Keratinocyte (primary cell): Measurements from ENCODE around the gene SPATA13. TPM values are rescaled to one million over a fixed set of nuclear protein-coding genes. Genes with fewer than 3 reads are reported as not detected.
A peak's percentile ranks its signal among the peaks of the same experiment; 100 is the strongest.

Source experiments
- DNase-seq: peaks from one replicate; pipeline ENCODE4 v3.0.0-alpha.2; 2011; ENCODE audit warnings: low read depth, missing footprints, low spot score
- FAIRE-seq: peaks from 2 replicates; lab custom pipeline; 2011; peaks lifted over from hg19 to GRCh38; lab: Jason Lieb, UNC
- H2AFZ ChIP-seq: 2 replicates; pipeline ENCODE4 v1.6.0; 2012; ENCODE audit warnings: low read length, control low read depth, inconsistent platforms; ENCODE audit not compliant: control insufficient read depth
- H3K27ac ChIP-seq: 2 replicates; pipeline ENCODE4 v1.5.1; 2011; ENCODE audit warnings: low read length; ENCODE audit not compliant: control insufficient read depth, insufficient read depth
- H3K27me3 ChIP-seq: 3 replicates; pipeline ENCODE4 v1.6.0; 2011; ENCODE audit warnings: low read length; ENCODE audit not compliant: control insufficient read depth, insufficient read depth; ENCODE audit errors: extremely low read depth
- H3K36me3 ChIP-seq, 2 experiments: 2 replicates in 1 of 2; 3 replicates in 1 of 2; pipeline ENCODE4 v1.5.1; 2011; ENCODE audit warnings: low read length in 2 of 2, mild to moderate bottlenecking in 1 of 2; ENCODE audit not compliant: control insufficient read depth in 2 of 2, insufficient read depth in 2 of 2; ENCODE audit errors: extremely low read depth in 1 of 2
- H3K4me1 ChIP-seq: 3 replicates; pipeline ENCODE4 v1.5.1; 2011; ENCODE audit warnings: low read length; ENCODE audit not compliant: control insufficient read depth, insufficient read depth; ENCODE audit errors: extremely low read depth
- H3K4me2 ChIP-seq: 3 replicates; pipeline ENCODE4 v1.6.0; 2011; ENCODE audit warnings: low read depth, low read length; ENCODE audit not compliant: control insufficient read depth, insufficient read depth; ENCODE audit errors: extremely low read depth
- H3K4me3 ChIP-seq, 3 experiments: fragments of 200-600 bp in 1 of 3; sonication (generic) in 1 of 3; 2 replicates in 2 of 3; 3 replicates in 1 of 3; pipeline ENCODE4 v1.5.1; 2011 to 2016; ENCODE audit warnings: low read length in 3 of 3, mild to moderate bottlenecking in 3 of 3, control low read depth in 2 of 3, inconsistent platforms in 1 of 3, low read depth in 1 of 3, mixed read lengths in 1 of 3, mixed run types in 1 of 3, moderate library complexity in 1 of 3; ENCODE audit not compliant: control insufficient read depth in 2 of 3, insufficient read depth in 2 of 3; ENCODE audit errors: extremely low read depth in 1 of 3
- H3K79me2 ChIP-seq: 2 replicates; pipeline ENCODE4 v1.6.0; 2012; ENCODE audit warnings: low read length; ENCODE audit not compliant: control insufficient read depth, insufficient read depth
- H3K9ac ChIP-seq: 3 replicates; pipeline ENCODE4 v1.6.0; 2011; ENCODE audit warnings: low read length; ENCODE audit not compliant: control insufficient read depth, insufficient read depth; ENCODE audit errors: extremely low read depth
- H3K9me1 ChIP-seq: 3 replicates; pipeline ENCODE4 v1.6.0; 2011; ENCODE audit warnings: low read length; ENCODE audit not compliant: control insufficient read depth, insufficient read depth; ENCODE audit errors: extremely low read depth
- H3K9me3 ChIP-seq: 2 replicates; pipeline ENCODE4 v1.5.1; 2012; ENCODE audit warnings: low read depth, low read length; ENCODE audit not compliant: control insufficient read depth
- H4K20me1 ChIP-seq: 3 replicates; pipeline ENCODE4 v1.6.0; 2011; ENCODE audit warnings: low read length; ENCODE audit not compliant: control insufficient read depth, insufficient read depth; ENCODE audit errors: extremely low read depth
- EZH2 ChIP-seq: IDR thresholded peaks from one replicate; pipeline ENCODE4 v1.6.1; 2012; ENCODE audit warnings: inconsistent platforms, mild to moderate bottlenecking, low read length, moderate library complexity
- dilution Hi-C: fragments of 300-500 bp; cut with MboI; formaldehyde crosslinking; loops from one replicate; pipeline ENCODE4 v1.7.0; 2020; ENCODE audit warnings: low sequenced_read_pairs; ENCODE audit not compliant: extremely low pct_ligation_motif_present
- polyA plus RNA-seq, 5 experiments: library from polyadenylated mRNA; depleted of rRNA in 3 of 5; stranded (reverse) in 3 of 5; stranded (forward) in 1 of 5; unstranded in 1 of 5; fragments of >200 nt; gene quantifications; 1 replicate in 1 of 5; 2 replicates in 3 of 5; 3 replicates in 1 of 5; pipeline versions ENCODE4 v1.2.1 to v1.2.3, GENCODE V29; 2011 to 2012; ENCODE audit warnings: missing spikeins in 2 of 5, low read depth in 1 of 5, low replicate concordance in 1 of 5
- TF ChIP-seq, protein P1 (sequence below), 3 experiments: IDR thresholded peaks in 1 of 3; conservative IDR thresholded peaks in 1 of 3; optimal IDR thresholded peaks in 1 of 3; 2 replicates in 2 of 3; 3 replicates in 1 of 3; pipeline versions ENCODE3 to v1.5.1; 2011; ENCODE audit warnings: low read length in 3 of 3, mild to moderate bottlenecking in 3 of 3, moderate library complexity in 2 of 3, control low read depth in 1 of 3, inconsistent platforms in 1 of 3; ENCODE audit not compliant: insufficient read depth in 2 of 3; ENCODE audit errors: extremely low read depth in 1 of 3

SPATA13 gene
- polyA plus RNA-seq, 1 donor (not counting 4 experiments of a cell fraction or from before 2014, with no cell fraction given): 1.2 TPM

DNA sequence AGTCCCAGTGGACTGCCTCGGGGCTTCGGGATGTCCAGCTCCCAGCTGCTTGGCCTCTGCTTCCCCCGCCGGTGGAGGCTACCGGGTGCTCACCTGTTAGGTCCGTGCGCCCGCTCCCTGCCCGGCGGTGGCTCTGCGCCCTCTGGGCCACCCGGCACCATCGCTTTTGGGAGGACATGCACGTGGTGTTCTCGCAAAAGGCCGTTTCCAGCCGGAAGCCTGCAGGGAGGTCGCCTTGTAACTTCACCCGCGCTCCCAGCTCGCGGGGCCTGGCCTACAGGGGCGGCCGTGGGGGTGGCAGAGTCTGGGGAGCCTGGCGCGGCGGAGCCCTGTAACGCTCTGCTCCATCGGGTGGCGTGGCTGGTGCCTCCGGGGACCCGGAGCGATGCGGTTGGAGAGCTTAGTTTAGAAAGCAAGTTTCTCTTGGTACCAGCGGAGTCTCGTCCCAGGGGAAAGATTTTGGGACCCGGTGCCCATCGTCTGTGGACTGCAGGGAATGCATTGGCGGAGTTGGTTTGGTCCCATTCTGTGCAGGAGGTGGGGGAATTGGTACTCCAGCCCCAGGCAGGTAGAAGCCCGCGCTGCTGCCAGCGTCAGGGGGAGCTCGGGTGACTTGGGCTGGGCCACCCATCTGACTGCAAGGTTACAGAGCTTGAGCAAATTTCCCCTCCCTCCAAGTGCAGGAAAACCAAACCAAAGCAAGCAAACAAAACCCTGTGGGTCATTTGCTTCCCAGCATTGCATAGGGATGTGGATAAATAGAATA, 673 bp downstream of the SPATA13 start:
- H3K27ac ChIP-seq: no peak overlapping the region
- DNase-seq (no peak), FAIRE-seq (no peak)
- peak overlapping the region; percentile 60 for H3K9ac ChIP-seq
- peak overlapping the region; percentile 94 for H3K4me2 ChIP-seq
- no peaks in the 10 kb centered on the region for H3K9me3 ChIP-seq
- no peaks in the 10 kb centered on the region for H3K9me1 ChIP-seq
- dilution Hi-C loops: no loop called here
- no peaks in the 10 kb centered on the region for H3K36me3 ChIP-seq
- H3K27me3 ChIP-seq: peaks cover 14% of the 10 kb centered on the region
- peak overlapping the region; percentile 89 for H2AFZ ChIP-seq
- H3K4me3 ChIP-seq: peak overlapping the region; percentile 49 to 78 (median 70)
- peaks cover 14% of the 10 kb centered on the region for H3K4me1 ChIP-seq
- H3K79me2 ChIP-seq: no peaks in the 10 kb centered on the region
- no peaks in the 10 kb centered on the region for H4K20me1 ChIP-seq
- TF ChIP-seq EZH2: peak; percentile 19
- TF ChIP-seq, protein P1, sequence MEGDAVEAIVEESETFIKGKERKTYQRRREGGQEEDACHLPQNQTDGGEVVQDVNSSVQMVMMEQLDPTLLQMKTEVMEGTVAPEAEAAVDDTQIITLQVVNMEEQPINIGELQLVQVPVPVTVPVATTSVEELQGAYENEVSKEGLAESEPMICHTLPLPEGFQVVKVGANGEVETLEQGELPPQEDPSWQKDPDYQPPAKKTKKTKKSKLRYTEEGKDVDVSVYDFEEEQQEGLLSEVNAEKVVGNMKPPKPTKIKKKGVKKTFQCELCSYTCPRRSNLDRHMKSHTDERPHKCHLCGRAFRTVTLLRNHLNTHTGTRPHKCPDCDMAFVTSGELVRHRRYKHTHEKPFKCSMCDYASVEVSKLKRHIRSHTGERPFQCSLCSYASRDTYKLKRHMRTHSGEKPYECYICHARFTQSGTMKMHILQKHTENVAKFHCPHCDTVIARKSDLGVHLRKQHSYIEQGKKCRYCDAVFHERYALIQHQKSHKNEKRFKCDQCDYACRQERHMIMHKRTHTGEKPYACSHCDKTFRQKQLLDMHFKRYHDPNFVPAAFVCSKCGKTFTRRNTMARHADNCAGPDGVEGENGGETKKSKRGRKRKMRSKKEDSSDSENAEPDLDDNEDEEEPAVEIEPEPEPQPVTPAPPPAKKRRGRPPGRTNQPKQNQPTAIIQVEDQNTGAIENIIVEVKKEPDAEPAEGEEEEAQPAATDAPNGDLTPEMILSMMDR (optimal IDR thresholded peaks at IDR 0.05 in 1 of 3, IDR thresholded peaks at IDR 0.05 in 1 of 3, conservative IDR thresholded peaks at IDR 0.05 in 1 of 3; ENCODE audit: extremely low read depth in 1 of 3, insufficient read depth in 2 of 3, low read length in 3 of 3): no peak

DNA sequence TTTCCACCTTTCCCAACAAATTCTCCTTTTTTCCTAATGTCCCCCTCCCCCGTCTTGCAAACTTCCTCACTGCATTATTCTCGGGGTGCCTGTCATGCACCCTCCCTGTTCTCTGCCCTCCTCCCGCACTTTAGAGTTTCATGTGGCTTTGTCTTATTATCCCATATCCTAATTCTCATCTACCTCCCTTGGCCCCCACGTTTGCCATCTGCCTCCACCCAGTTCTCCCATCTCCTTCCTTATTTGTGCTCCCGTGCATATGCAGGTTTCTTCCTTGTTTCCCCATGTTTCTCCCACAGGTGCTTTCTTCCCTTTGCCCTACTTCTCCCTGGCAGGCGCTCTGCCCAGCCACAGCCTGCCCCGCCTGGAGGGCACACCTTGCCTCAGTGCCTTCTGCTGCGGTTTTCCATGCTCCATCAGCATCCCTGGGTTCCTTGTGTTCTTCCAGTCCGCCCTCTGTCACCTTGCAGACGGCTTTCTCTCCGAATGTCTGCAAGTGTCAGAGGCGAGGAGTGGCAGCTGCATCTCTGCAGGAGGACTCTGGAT, 1.5 kb downstream of the SPATA13 start:
- H3K9ac ChIP-seq: no peak overlapping the region
- no peak overlapping the region for H3K27ac ChIP-seq
- H3K36me3 ChIP-seq: no peaks in the 10 kb centered on the region
- H3K9me1 ChIP-seq: no peaks in the 10 kb centered on the region
- H3K9me3 ChIP-seq: no peaks in the 10 kb centered on the region
- peak overlapping the region; percentile 94 for H3K4me2 ChIP-seq
- H4K20me1 ChIP-seq: no peaks in the 10 kb centered on the region
- FAIRE-seq (no peak), DNase-seq (no peak)
- H3K4me1 ChIP-seq: peaks cover 14% of the 10 kb centered on the region
- TF ChIP-seq EZH2: no peak
- TF ChIP-seq, protein P1 (optimal IDR thresholded peaks at IDR 0.05 in 1 of 3, IDR thresholded peaks at IDR 0.05 in 1 of 3, conservative IDR thresholded peaks at IDR 0.05 in 1 of 3; ENCODE audit: extremely low read depth in 1 of 3, insufficient read depth in 2 of 3, low read length in 3 of 3): no peak
- peaks cover 14% of the 10 kb centered on the region for H3K27me3 ChIP-seq
- H3K4me3 ChIP-seq: no peak overlapping the region
- dilution Hi-C loops: no loop called here
- no peak overlapping the region for H2AFZ ChIP-seq
- no peaks in the 10 kb centered on the region for H3K79me2 ChIP-seq
